Aorta (tissue), 5 donors: ENCODE results near the gene PTPRZ1. TPM values are rescaled to one million over a fixed set of nuclear protein-coding genes. Genes with fewer than 3 reads are reported as not detected.

Experiments
- ATAC-seq: fragments of 200-7000 bp; cut with Tn5 transposase; one replicate; pipeline ENCODE4 v1.9.1; 2022; ENCODE audit warnings: moderate library complexity; ENCODE audit not compliant: low FRiP score
- DNase-seq, 2 donors: peaks; one replicate each; pipeline ENCODE4 v3.0.0-alpha.2; 2020
- H3K27ac ChIP-seq, 2 donors: one replicate each; pipeline ENCODE4 v1.5.1; 2013; ENCODE audit warnings: low read length in 2 of 2, mild to moderate bottlenecking in 2 of 2, moderate library complexity in 2 of 2, control low read depth in 1 of 2, inconsistent platforms in 1 of 2, low read depth in 1 of 2
- H3K27me3 ChIP-seq, 2 donors: one replicate each; pipeline ENCODE4 v1.6.1; 2013; ENCODE audit warnings: control low read depth in 1 of 2, low read length in 1 of 2, mild to moderate bottlenecking in 1 of 2, moderate library complexity in 1 of 2; ENCODE audit not compliant: insufficient read depth in 2 of 2, control insufficient read depth in 1 of 2
- H3K36me3 ChIP-seq, 2 donors: one replicate each; pipeline ENCODE4 v1.6.1; 2013; ENCODE audit warnings: control low read depth in 1 of 2, low read length in 1 of 2, mild to moderate bottlenecking in 1 of 2; ENCODE audit not compliant: insufficient read depth in 2 of 2, control insufficient read depth in 1 of 2
- H3K4me1 ChIP-seq, 2 donors: one replicate each; pipeline ENCODE4 v1.6.1; 2013; ENCODE audit warnings: low read length in 2 of 2, control low read depth in 1 of 2, mild to moderate bottlenecking in 1 of 2, moderate library complexity in 1 of 2; ENCODE audit not compliant: insufficient read depth in 2 of 2, control insufficient read depth in 1 of 2
- H3K4me3 ChIP-seq, 2 donors: one replicate each; pipeline ENCODE4 v1.5.1; 2013; ENCODE audit warnings: low read length in 2 of 2, control low read depth in 1 of 2, mild to moderate bottlenecking in 1 of 2
- H3K9me3 ChIP-seq: one replicate; pipeline ENCODE4 v1.6.1; 2013; ENCODE audit warnings: mild to moderate bottlenecking, low read length; ENCODE audit not compliant: control insufficient read depth
- WGBS, 2 donors: extraction: QIAGEN DNeasy Blood & Tissue Kit; methylation state at CpG; one replicate each; pipeline ENCODE4 v1.1.7; 2013; 5-methylcytosine and 5-hydroxymethylcytosine counted together
- intact Hi-C, 2 donors: fragments of 100-400 bp; cut with DNase I; formaldehyde crosslinking; loops; one replicate each; pipeline versions ENCODE4 v1.14.2 to v1.15.0; 2022
- polyA plus RNA-seq, 2 donors: library from polyadenylated mRNA; stranded (reverse); fragments of 200-250 nt; gene quantifications; one replicate each; pipeline ENCODE4 v1.2.3, GENCODE V29; 2013
- total RNA-seq, 2 donors: library from RNA; stranded (reverse); fragmentation: NEBNext Ultra II Directional; extraction: Animal tissue kit (Norgen Biotek cat#: 25700); gene quantifications; one replicate each; pipeline ENCODE4 v1.2.1, GENCODE V29; 2021
- donor health status: healthy with polysubstance abuse.
- donor health status: Bipolar disorder and iron deficiency.
- donor health status: DM: no; HTN: no; CAD: no.
- donor health status: DM: no; HTN: no; CAD: no.
- donor health status: DM: yes; HTN: yes; CAD: no.

The PTPRZ1 gene
- total and polyA plus RNA-seq, 4 donors: 2.2 to 4.1 (median 2.7) TPM; not detected in 1

- DNase-seq (no peak), ATAC-seq (no peak)
- Histone ChIP-seq H3K27ac (no peak overlapping the region), H3K4me1 (peaks cover 0 to 2% of the 10 kb centered on the region in 2 donors), H3K27me3 (no peaks in the 10 kb centered on the region), H3K4me3 (no peak overlapping the region), H3K36me3 (peaks cover 13 to 25% of the 10 kb centered on the region in 2 donors), H3K9me3 (no peaks in the 10 kb centered on the region)
- intact Hi-C loops: no loop called here
Measured at GRCh38 chr7:122082160-122082559, 209.2 kb downstream of the PTPRZ1 start.

- H3K36me3 ChIP-seq: peaks cover 11 to 25% of the 10 kb centered on the region in 2 donors
- DNase-seq (no peak), ATAC-seq (no peak)
- intact Hi-C loops: no loop called here
- H3K4me3 ChIP-seq: no peak overlapping the region
- H3K27me3 ChIP-seq: no peaks in the 10 kb centered on the region
- WGBS, 2 donors: 75 to 87% methylated on average over 2 of the region's 2 CpGs
- H3K27ac ChIP-seq: no peak overlapping the region
- H3K9me3 ChIP-seq: no peaks in the 10 kb centered on the region
- H3K4me1 ChIP-seq: peaks cover 0 to 2% of the 10 kb centered on the region in 2 donors
Measured at GRCh38 chr7:122082670-122083069, 209.7 kb downstream of the PTPRZ1 start.

- intact Hi-C loops: loop anchor here in 1 of 2 donors (10.0 kb wide), 1 partner anchor 442 kb away; no protein-coding TSS in a partner anchor
- Histone ChIP-seq H3K36me3 (peaks cover 0 to 4% of the 10 kb centered on the region in 2 donors), H3K27ac (no peak overlapping the region), H3K27me3 (no peaks in the 10 kb centered on the region), H3K9me3 (no peaks in the 10 kb centered on the region), H3K4me1 (no peaks in the 10 kb centered on the region), H3K4me3 (no peak overlapping the region)
- peak in 1 of 2 donors; percentile 68 for DNase-seq
- WGBS, 2 donors: 93 to 98% methylated on average over 6 of the region's 6 CpGs
- ATAC-seq: no peak
Measured at GRCh38 chr7:122092964-122093797, 220.2 kb downstream of the PTPRZ1 start.

GRCh38 chr7:122094549-122094948 lies 221.6 kb downstream of the PTPRZ1 start:
- 98 to 100% methylated on average over 1 of the region's 1 CpG for WGBS, 2 donors
- no peak overlapping the region for H3K4me3 ChIP-seq
- no peaks in the 10 kb centered on the region for H3K9me3 ChIP-seq
- intact Hi-C loops: loop anchor here in 1 of 2 donors (10.0 kb wide), 1 partner anchor 440 kb away; no protein-coding TSS in a partner anchor
- DNase-seq: no peak
- no peak overlapping the region for H3K27ac ChIP-seq
- H3K27me3 ChIP-seq: no peaks in the 10 kb centered on the region
- ATAC-seq: no peak
- no peaks in the 10 kb centered on the region for H3K4me1 ChIP-seq
- H3K36me3 ChIP-seq: peaks cover 0 to 4% of the 10 kb centered on the region in 2 donors

- Histone ChIP-seq H3K9me3 (no peaks in the 10 kb centered on the region), H3K4me1 (no peaks in the 10 kb centered on the region), H3K27ac (no peak overlapping the region), H3K4me3 (no peak overlapping the region), H3K36me3 (no peaks in the 10 kb centered on the region), H3K27me3 (no peaks in the 10 kb centered on the region)
- DNase-seq: no peak
- 72 to 83% methylated on average over 4 of the region's 4 CpGs for WGBS, 2 donors
- no peak for ATAC-seq
- intact Hi-C loops: loop anchor here in 1 of 2 donors (10.0 kb wide), 1 partner anchor 439 kb away; no protein-coding TSS in a partner anchor
Measured at GRCh38 chr7:122095642-122096041, 222.7 kb downstream of the PTPRZ1 start.

- H3K4me3 ChIP-seq: no peak overlapping the region
- H3K27me3 ChIP-seq: no peaks in the 10 kb centered on the region
- ATAC-seq (no peak), DNase-seq (no peak)
- no peak overlapping the region for H3K27ac ChIP-seq
- no peaks in the 10 kb centered on the region for H3K36me3 ChIP-seq
- no peaks in the 10 kb centered on the region for H3K9me3 ChIP-seq
- 80 to 88% methylated on average over 3 of the region's 3 CpGs for WGBS, 2 donors
- intact Hi-C loops: no loop called here
- no peaks in the 10 kb centered on the region for H3K4me1 ChIP-seq
Measured at GRCh38 chr7:122100021-122100420, 227.1 kb downstream of the PTPRZ1 start.

- intact Hi-C loops: no loop called here
- no peak overlapping the region for H3K27ac ChIP-seq
- H3K27me3 ChIP-seq: no peaks in the 10 kb centered on the region
- DNase-seq (no peak), ATAC-seq (no peak)
- peaks cover 1% of the 10 kb centered on the region for H3K9me3 ChIP-seq
- H3K4me3 ChIP-seq: no peak overlapping the region
- no peaks in the 10 kb centered on the region for H3K36me3 ChIP-seq
- no peaks in the 10 kb centered on the region for H3K4me1 ChIP-seq
Measured at GRCh38 chr7:122103064-122103463, 230.1 kb downstream of the PTPRZ1 start.
